ENCODE results near the gene RARS2. TPM values are rescaled to one million over a fixed set of nuclear protein-coding genes. Genes with fewer than 3 reads are reported as not detected.

RARS2 gene
- total RNA-seq, 1 experiment from 2014 or later = 34.3 TPM

DNA sequence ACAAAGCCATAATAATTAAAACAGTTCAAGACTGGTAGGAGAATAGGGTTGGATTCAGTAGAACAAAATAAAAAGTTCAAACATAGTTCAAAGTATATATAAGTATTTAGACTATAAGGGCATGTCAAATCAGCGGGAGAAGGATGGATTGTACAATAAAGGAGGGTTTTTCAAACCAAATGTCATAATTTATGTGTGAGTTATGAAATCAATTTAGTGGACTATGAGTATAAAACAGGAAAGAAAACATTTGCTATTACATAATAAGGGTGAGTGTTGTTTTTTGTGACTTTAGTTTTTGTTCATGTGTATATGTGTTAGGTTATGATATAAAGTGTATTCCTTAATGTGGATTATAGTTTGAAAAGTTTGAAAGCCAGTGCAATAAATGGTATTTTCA, 10.8 kb upstream of the RARS2 start:
- H3K36me3 ChIP-seq (replicated peaks; ENCODE audit: control insufficient read depth, insufficient read depth, low read length) = no peaks in the 10 kb centered on the region; the same call in none of the 2 replicates
- no peak for DNase-seq
- no peak overlapping the region for H3K4me3 ChIP-seq (ENCODE audit: insufficient read depth, low read depth, low read length)
- H3K27me3 ChIP-seq (ENCODE audit: control insufficient read depth, insufficient read depth, low read length) = no peaks in the 10 kb centered on the region

DNA sequence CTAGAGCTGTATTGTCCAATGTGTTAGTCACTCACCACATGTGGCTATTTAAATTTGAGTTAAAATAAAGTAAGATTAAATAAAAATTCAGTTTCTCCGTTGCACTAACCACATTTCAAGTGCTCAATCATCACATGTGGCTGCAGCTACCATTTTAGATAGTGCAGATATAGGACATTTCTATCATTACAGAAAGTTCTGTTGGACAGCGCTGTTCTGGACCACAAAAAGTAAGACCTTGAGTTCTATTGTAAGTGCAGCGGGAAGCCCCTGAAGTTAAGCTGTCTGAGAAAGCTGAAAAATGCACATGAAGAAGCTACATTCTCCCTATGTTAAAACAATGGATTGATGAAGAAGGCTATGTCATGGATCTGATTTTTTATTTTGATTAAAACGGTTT, 1.2 kb upstream of the RARS2 start:
- DNase-seq = no peak
- no peaks in the 10 kb centered on the region for H3K27me3 ChIP-seq (ENCODE audit: control insufficient read depth, insufficient read depth, low read length)
- H3K36me3 ChIP-seq (replicated peaks; ENCODE audit: control insufficient read depth, insufficient read depth, low read length) = peaks cover 4% of the 10 kb centered on the region
- H3K4me3 ChIP-seq (ENCODE audit: insufficient read depth, low read depth, low read length) = peak overlapping the region; percentile 71

DNA sequence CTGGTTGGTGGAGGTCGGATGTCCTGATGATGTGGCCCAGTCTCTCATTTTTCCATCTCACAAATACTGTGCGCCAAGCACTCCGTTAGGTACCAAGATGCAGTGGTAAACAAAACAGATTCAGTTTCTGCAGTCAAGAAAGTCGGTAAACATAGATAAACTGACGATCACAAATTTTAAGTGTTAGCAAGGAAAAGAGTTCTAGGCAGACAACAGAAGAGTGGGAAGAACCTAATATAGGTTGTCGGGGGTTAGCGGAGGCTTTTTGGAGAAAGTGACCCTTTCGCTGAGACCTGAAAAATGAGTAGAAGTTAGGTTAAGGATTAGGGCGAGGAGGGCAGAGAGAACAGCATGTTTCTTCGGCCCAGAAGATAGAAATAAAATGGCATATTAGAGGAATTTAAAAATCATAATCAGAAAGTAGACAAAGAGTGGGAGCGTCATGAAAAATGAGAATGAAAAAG, 662 bp upstream of the RARS2 start:
- peaks cover 4% of the 10 kb centered on the region for H3K36me3 ChIP-seq (replicated peaks; ENCODE audit: control insufficient read depth, insufficient read depth, low read length)
- no peak for DNase-seq
- H3K4me3 ChIP-seq (ENCODE audit: insufficient read depth, low read depth, low read length) = peak overlapping the region; percentile 71
- no peaks in the 10 kb centered on the region for H3K27me3 ChIP-seq (ENCODE audit: control insufficient read depth, insufficient read depth, low read length)

DNA sequence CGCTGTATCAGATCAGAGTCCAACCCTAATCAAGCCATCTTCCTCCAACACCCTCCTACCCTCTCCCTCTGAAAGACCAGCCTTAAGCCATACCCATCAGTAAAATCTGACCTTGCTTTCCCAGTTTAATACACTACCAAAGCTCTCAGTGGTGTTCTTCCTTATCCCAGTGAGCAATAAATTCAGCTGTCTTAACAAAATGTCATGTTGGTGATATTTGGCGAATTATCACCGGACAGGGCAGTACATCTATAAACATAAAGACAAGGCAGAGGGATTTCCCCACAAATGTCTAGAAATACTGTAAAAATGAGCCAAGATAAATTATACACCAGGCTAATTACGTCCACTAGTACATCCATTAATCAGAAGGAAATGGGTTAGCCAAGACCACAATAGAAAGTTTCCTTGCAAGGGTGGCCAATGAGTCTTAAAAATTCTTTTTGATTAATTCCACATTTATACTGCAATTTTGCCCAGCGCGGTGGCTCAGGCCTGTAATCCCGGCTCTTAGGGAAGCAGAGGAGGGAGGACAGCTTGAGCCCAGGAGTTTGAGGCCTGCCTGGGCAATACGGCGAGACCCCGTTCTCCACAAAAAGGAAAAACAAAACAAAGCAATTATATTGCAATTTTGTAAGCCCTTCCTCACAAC, 905 bp downstream of the RARS2 start:
- DNase-seq = no peak
- no peaks in the 10 kb centered on the region; the same call in 1 of the 2 replicates for H3K36me3 ChIP-seq (replicated peaks; ENCODE audit: control insufficient read depth, insufficient read depth, low read length)
- peak overlapping the region; percentile 71 for H3K4me3 ChIP-seq (ENCODE audit: insufficient read depth, low read depth, low read length)
- no peaks in the 10 kb centered on the region for H3K27me3 ChIP-seq (ENCODE audit: control insufficient read depth, insufficient read depth, low read length)

DNA sequence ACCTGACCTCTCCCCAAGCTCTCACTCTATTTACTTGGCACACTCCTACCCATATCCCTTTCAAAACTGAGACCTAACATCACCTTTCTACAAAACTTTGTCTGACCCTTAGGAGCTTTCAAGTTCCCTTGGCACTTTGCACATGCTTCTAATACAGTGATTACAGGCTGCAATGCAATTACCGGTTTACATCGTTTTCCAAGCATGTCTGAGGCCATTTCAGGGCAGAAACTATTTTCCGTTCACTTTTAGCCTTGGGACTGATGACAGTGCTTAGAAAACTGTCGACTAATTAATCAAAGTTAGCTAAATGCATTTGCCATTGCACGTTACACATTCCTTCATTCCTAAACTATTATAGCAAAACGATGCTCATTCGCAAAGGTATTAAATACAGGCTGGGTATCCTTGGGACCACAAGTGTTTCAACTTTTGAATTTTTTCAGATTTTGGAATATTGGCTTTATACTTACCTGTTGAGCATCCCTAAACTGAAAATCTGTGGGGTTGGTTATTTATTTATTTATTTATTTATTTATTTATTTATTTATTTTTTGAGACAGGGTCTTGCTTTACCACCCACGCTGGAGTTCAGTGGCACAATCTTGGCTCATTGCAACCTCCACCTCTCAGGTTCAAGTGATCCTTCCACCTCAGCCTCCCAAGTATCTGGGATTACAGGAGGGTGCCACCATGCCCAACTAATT, 3.3 kb downstream of the RARS2 start:
- Histone ChIP-seq H3K4me3 (ENCODE audit: insufficient read depth, low read depth, low read length) (no peak overlapping the region), H3K36me3 (replicated peaks; ENCODE audit: control insufficient read depth, insufficient read depth, low read length) (peaks cover 1% of the 10 kb centered on the region; the same call in 1 of the 2 replicates)
- no peak for DNase-seq

DNA sequence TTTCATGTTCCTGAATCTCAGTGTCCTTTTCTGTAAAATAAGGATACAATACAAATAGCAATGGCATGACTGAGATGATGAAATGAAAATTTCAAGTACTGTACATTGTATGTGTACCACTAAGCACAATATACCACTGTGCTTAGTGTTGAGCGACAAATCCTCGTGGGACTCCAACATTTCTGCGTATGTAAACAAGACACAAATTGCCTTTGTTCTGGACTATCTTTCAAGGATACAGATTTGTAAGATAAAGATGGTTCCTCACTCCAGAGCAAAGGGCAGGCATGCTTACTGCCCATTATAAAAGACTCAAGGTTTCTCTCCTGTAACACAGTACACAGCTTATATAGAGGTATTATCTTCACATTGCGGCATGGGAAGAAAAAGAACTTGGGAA, 6.0 kb downstream of the RARS2 start:
- Histone ChIP-seq H3K27me3 (ENCODE audit: control insufficient read depth, insufficient read depth, low read length) (no peaks in the 10 kb centered on the region), H3K36me3 (replicated peaks; ENCODE audit: control insufficient read depth, insufficient read depth, low read length) (peaks cover 1% of the 10 kb centered on the region; the same call in 1 of the 2 replicates), H3K4me3 (ENCODE audit: insufficient read depth, low read depth, low read length) (no peak overlapping the region)
- DNase-seq = no peak

More for the DNA sequence above, 3.3 kb downstream of the RARS2 start:
- no peaks in the 10 kb centered on the region for H3K27me3 ChIP-seq (ENCODE audit: control insufficient read depth, insufficient read depth, low read length)

DNA sequence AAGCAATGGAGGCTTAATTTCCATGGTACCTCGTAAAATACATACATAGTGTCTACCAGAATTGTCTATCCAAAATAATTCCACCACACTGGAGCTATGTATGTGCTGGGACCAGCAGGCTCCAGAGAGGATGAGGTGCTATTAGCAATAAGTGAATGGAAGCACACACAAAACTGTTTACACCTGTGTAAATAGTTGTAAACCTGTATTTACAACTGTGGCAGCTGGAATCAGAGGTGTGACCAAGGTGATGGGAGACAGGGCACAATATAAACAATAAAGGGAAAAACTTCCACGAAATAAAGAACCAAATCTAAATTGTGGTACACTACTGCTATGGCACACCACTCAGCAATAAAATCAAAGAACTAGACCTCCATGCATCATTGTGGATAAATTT, 14.4 kb downstream of the RARS2 start:
- no peak for DNase-seq
- H3K4me3 ChIP-seq (ENCODE audit: insufficient read depth, low read depth, low read length) = no peak overlapping the region
- no peaks in the 10 kb centered on the region for H3K36me3 ChIP-seq (replicated peaks; ENCODE audit: control insufficient read depth, insufficient read depth, low read length)
- no peaks in the 10 kb centered on the region for H3K27me3 ChIP-seq (ENCODE audit: control insufficient read depth, insufficient read depth, low read length)

DNA sequence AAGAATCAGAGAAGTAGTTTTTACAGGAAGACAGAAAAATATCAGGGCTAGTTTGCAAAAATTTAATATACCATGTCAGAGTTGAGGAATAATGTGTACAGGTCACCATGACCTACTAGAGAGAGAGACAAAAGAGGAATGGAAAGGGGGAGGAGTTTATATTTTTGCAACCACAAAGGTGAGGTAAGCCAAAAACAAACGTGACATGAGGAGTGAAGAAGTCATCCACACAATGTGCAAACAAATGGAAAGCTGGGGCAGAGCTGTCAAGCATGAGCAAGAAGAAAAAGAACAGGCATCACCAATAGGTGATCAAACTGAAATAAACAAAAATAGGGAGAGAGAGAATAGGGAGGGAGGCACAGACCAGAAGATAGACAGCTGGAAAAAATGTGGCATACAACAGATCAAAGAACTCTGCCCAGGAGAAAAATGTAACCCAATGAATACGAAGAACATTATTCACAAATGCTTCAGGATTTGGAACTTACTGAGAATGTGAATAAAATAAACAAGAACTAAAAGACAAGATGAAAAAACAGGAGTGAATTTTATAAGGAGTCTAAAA, 15.5 kb downstream of the RARS2 start:
- no peak for DNase-seq
- Histone ChIP-seq H3K36me3 (replicated peaks; ENCODE audit: control insufficient read depth, insufficient read depth, low read length) (no peaks in the 10 kb centered on the region), H3K27me3 (ENCODE audit: control insufficient read depth, insufficient read depth, low read length) (no peaks in the 10 kb centered on the region), H3K4me3 (ENCODE audit: insufficient read depth, low read depth, low read length) (no peak overlapping the region)

DNA sequence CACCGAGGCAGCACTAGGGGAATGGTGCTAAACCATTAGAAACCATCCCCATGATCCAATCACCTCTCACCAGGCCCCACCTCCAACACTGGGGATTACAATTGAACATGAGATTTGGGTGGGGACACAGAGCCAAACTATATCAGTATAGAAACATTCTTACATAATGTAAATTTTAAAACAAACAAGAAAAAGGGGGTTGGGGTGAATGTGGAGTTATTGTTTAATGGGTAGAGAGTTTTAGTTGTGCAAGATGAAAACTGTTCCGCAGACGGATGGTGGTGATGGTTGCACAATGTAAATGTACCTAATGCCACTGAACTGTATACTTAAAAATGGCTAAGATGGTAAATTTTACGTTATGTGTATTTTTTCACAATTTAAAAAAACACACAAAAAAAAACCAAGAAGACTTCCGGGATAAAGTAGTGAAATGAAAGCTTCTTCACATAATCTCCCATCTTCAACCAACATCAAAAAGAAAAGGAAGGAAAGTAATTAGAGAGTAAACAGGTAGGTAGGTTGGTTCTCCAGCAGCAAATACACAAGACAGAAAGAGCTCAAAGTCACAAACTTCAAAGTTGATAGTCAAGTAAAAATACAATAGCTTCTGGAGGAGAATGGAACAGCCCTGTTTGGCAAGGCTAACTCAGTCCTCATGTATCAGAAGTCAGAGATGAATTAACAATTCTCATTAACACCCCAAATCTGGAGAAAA, 16.3 kb downstream of the RARS2 start:
- DNase-seq = no peak
- H3K36me3 ChIP-seq (replicated peaks; ENCODE audit: control insufficient read depth, insufficient read depth, low read length) = no peaks in the 10 kb centered on the region; the same call in 1 of the 2 replicates
- H3K27me3 ChIP-seq (ENCODE audit: control insufficient read depth, insufficient read depth, low read length) = no peaks in the 10 kb centered on the region
- no peak overlapping the region for H3K4me3 ChIP-seq (ENCODE audit: insufficient read depth, low read depth, low read length)

DNA sequence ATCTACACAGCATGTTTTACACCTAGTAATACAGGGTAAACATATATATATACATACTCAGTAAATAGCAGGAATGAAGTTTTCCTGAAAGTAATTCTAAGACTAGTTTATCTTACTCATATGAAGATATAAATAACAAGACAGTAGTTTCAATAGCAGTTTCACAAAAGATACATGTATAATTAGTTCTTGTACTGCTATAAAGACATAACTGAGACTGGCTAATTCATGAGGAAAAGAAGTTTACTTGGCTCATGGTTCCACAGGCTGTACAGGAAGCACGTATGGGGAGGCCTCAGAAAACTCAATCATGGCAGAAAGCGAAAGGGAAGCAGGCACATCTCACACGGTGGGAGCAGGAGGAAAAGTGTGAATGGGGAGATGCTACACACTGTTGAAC, 16.9 kb downstream of the RARS2 start:
- Histone ChIP-seq H3K27me3 (ENCODE audit: control insufficient read depth, insufficient read depth, low read length) (no peaks in the 10 kb centered on the region), H3K4me3 (ENCODE audit: insufficient read depth, low read depth, low read length) (no peak overlapping the region), H3K36me3 (replicated peaks; ENCODE audit: control insufficient read depth, insufficient read depth, low read length) (no peaks in the 10 kb centered on the region; the same call in 1 of the 2 replicates)
- DNase-seq = no peak

DNA sequence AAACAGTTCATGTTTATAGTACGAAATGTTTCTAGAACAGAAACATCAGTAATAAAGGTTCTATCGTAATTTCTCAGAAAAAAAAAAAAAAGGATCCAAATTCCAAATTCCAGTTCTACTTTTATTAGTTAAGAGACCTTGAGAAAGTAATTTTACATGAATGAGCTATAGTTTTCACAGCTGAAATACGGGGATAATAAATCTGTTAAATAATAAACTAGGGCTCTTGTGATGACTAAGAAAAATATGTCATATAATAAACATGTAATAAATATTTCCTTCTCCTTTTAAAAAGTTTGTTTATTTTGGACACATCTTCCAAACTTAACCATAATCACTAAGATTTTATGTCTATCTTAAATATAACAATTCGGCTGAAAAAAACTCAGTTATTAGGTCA, 17.8 kb downstream of the RARS2 start:
- DNase-seq = no peak
- H3K4me3 ChIP-seq (ENCODE audit: insufficient read depth, low read depth, low read length) = no peak overlapping the region
- H3K27me3 ChIP-seq (ENCODE audit: control insufficient read depth, insufficient read depth, low read length) = no peaks in the 10 kb centered on the region
- H3K36me3 ChIP-seq (replicated peaks; ENCODE audit: control insufficient read depth, insufficient read depth, low read length) = no peaks in the 10 kb centered on the region; the same call in 1 of the 2 replicates

DNA sequence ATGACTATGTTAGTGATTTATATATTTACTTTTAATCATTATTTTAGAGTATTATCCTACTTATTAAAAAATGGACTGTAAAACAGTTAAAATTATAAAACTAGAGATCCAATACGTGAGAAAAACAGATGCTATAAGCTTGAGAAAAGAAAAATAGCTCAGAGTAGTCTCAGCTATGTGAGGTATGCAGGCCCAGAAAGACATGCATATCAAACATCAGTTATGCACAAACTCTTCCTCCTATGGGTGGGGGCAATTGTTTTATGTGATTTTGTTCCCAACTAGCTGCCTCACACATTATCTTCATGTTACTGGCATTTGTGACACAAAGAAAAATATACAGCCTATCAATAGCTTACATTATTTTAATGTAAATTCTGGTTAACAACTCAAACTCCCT, 28.8 kb downstream of the RARS2 start:
- peaks cover 3% of the 10 kb centered on the region for H3K36me3 ChIP-seq (replicated peaks; ENCODE audit: control insufficient read depth, insufficient read depth, low read length)
- H3K4me3 ChIP-seq (ENCODE audit: insufficient read depth, low read depth, low read length) = no peak overlapping the region
- DNase-seq = no peak
- no peaks in the 10 kb centered on the region for H3K27me3 ChIP-seq (ENCODE audit: control insufficient read depth, insufficient read depth, low read length)

DNA sequence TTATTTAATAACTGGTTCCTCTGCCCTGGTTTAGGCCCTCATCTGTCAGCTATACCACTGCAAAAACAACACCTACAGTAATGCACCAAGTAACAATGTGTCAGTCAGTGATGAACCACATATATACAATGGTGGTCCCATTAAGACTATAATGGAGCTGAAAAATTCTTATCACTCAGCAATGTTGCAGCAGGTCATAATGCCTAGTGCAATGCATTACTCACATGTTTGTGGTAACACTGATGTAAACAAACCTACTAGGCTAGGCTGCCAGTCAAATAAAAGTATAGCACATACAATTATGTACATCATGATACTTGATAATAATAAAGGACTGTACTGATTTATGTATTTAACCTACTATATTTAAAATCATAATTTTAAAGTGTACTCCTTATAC, 31.3 kb downstream of the RARS2 start:
- Histone ChIP-seq H3K27me3 (ENCODE audit: control insufficient read depth, insufficient read depth, low read length) (no peaks in the 10 kb centered on the region), H3K4me3 (ENCODE audit: insufficient read depth, low read depth, low read length) (no peak overlapping the region), H3K36me3 (replicated peaks; ENCODE audit: control insufficient read depth, insufficient read depth, low read length) (peaks cover 3% of the 10 kb centered on the region)
- no peak for DNase-seq

DNA sequence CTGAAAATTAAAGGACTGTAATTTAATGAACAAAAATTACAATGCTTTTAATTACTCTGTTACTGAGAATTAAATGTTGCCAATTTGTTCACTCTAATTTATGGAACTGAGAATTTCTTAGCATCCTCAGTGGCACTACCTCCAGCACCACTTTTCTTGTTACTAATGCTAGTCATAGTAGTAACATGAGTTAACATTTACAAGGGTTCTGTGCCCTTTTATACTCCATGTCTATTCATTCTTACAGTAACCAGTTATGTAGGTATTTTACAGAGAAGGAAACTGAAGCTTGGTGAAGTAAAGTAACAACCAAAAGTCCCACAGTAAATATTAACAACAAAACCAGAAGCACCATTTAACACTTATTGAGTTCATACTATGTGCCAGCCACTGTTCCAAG, 34.3 kb downstream of the RARS2 start:
- Histone ChIP-seq H3K27me3 (ENCODE audit: control insufficient read depth, insufficient read depth, low read length) (no peaks in the 10 kb centered on the region), H3K36me3 (replicated peaks; ENCODE audit: control insufficient read depth, insufficient read depth, low read length) (peaks cover 1% of the 10 kb centered on the region; the same call in 1 of the 2 replicates), H3K4me3 (ENCODE audit: insufficient read depth, low read depth, low read length) (no peak overlapping the region)
- no peak for DNase-seq

Measured in H7 (cell line).